CD4-positive, alpha-beta T cell treated with Interleukin-4 for 4 hours (primary cell): ENCODE results near the gene TRIP13.

Source experiments
- DNase-seq: peaks from one replicate; pipeline ENCODE4 v3.0.0-alpha.2; 2020

Gene TRIP13

GRCh38 chr5:854966-855743 is 37.5 kb upstream of the TRIP13 start:
- no peak for DNase-seq

GRCh38 chr5:855771-856530 is 36.7 kb upstream of the TRIP13 start:
- DNase-seq: no peak

- DNase-seq: no peak
Measured at GRCh38 chr5:856531-857425, 35.9 kb upstream of the TRIP13 start.

GRCh38 chr5:858726-859125 is 34.0 kb upstream of the TRIP13 start:
- no peak for DNase-seq

- DNase-seq: no peak
Measured at GRCh38 chr5:859391-859790, 33.3 kb upstream of the TRIP13 start.

- no peak for DNase-seq
Measured at GRCh38 chr5:859798-860296, 32.8 kb upstream of the TRIP13 start.

- DNase-seq: no peak
Measured at GRCh38 chr5:860506-861150, 32.1 kb upstream of the TRIP13 start.

- DNase-seq: no peak
Measured at GRCh38 chr5:861442-862366, 31.0 kb upstream of the TRIP13 start.

- no peak for DNase-seq
Measured at GRCh38 chr5:862367-863243, 30.1 kb upstream of the TRIP13 start.

- no peak for DNase-seq
Measured at GRCh38 chr5:863244-863805, 29.4 kb upstream of the TRIP13 start.

GRCh38 chr5:864492-865167 is 28.1 kb upstream of the TRIP13 start:
- DNase-seq: no peak

- DNase-seq: no peak
Measured at GRCh38 chr5:865168-865521, 27.5 kb upstream of the TRIP13 start.

- no peak for DNase-seq
Measured at GRCh38 chr5:865771-866170, 26.9 kb upstream of the TRIP13 start.

GRCh38 chr5:867300-867870 is 25.3 kb upstream of the TRIP13 start:
- no peak for DNase-seq

- no peak for DNase-seq
Measured at GRCh38 chr5:868428-869135, 24.1 kb upstream of the TRIP13 start.

GRCh38 chr5:870956-871355 is 21.7 kb upstream of the TRIP13 start:
- no peak for DNase-seq

- DNase-seq: no peak
Measured at GRCh38 chr5:871596-872298, 20.9 kb upstream of the TRIP13 start.

GRCh38 chr5:872301-872700 is 20.4 kb upstream of the TRIP13 start:
- no peak for DNase-seq
